H9 (cell line): ENCODE measurements around the gene SNX5. TPM values are rescaled to one million over a fixed set of nuclear protein-coding genes. Genes with fewer than 3 reads are reported as not detected.

Experiments used
- DNase-seq: peaks from one replicate; pipeline ENCODE4 v3.0.0-alpha.2; 2017
- H2AFZ ChIP-seq: one replicate; pipeline ENCODE4 v1.6.1; 2013; ENCODE audit warnings: mild to moderate bottlenecking, low read length, control low read depth, moderate library complexity
- H2AK5ac ChIP-seq: 2 replicates; pipeline ENCODE4 v1.6.1; 2013; ENCODE audit warnings: low read length, control low read depth, mixed read lengths; ENCODE audit not compliant: insufficient read length
- H2BK120ac ChIP-seq: one replicate; pipeline ENCODE4 v1.6.1; 2013; ENCODE audit warnings: low read depth, mild to moderate bottlenecking, low read length, control low read depth, inconsistent platforms; ENCODE audit not compliant: poor library complexity, severe bottlenecking
- H2BK12ac ChIP-seq: 2 replicates; pipeline ENCODE4 v1.6.1; 2013; ENCODE audit warnings: low read length, control low read depth, mixed read lengths, low read depth; ENCODE audit not compliant: insufficient read length
- H2BK15ac ChIP-seq: 2 replicates; pipeline ENCODE4 v1.6.1; 2013; ENCODE audit warnings: low read depth, low read length, control low read depth
- H2BK20ac ChIP-seq: one replicate; pipeline ENCODE4 v1.6.1; 2013; ENCODE audit warnings: low read depth, mild to moderate bottlenecking, low read length, control low read depth, inconsistent platforms; ENCODE audit not compliant: poor library complexity, severe bottlenecking
- H2BK5ac ChIP-seq: 2 replicates; pipeline ENCODE4 v1.6.1; 2013; ENCODE audit warnings: low read length, control low read depth, mixed read lengths; ENCODE audit not compliant: insufficient read length
- H3K14ac ChIP-seq: 2 replicates; pipeline ENCODE4 v1.6.1; 2013; ENCODE audit warnings: low read length, control low read depth; ENCODE audit not compliant: insufficient read depth
- H3K18ac ChIP-seq: 2 replicates; pipeline ENCODE4 v1.6.1; 2013; ENCODE audit warnings: low read depth, mild to moderate bottlenecking, mixed read lengths, low read length, control low read depth; ENCODE audit not compliant: insufficient read length
- H3K23ac ChIP-seq: 2 replicates; pipeline ENCODE4 v1.6.1; 2013; ENCODE audit warnings: low read length, control low read depth, mixed read lengths, low read depth; ENCODE audit not compliant: insufficient read length
- H3K23me2 ChIP-seq: 2 replicates; pipeline ENCODE4 v1.6.1; 2013; ENCODE audit warnings: low read depth, mild to moderate bottlenecking, mixed read lengths, low read length, control low read depth; ENCODE audit not compliant: insufficient read length, poor library complexity, severe bottlenecking
- H3K27ac ChIP-seq: 2 replicates; pipeline ENCODE4 v1.5.1; 2013; ENCODE audit warnings: low read length, control low read depth, mixed read lengths, low read depth; ENCODE audit not compliant: insufficient read length
- H3K27me3 ChIP-seq: 2 replicates; pipeline ENCODE4 v1.6.1; 2013; ENCODE audit warnings: low read length, control low read depth, inconsistent platforms; ENCODE audit not compliant: insufficient read depth
- H3K4ac ChIP-seq: 2 replicates; pipeline ENCODE4 v1.6.1; 2013; ENCODE audit warnings: low read depth, mild to moderate bottlenecking, control low read depth, inconsistent platforms, low read length, moderate library complexity
- H3K4me1 ChIP-seq: 2 replicates; pipeline ENCODE4 v1.6.1; 2013; ENCODE audit warnings: low read length, control low read depth, inconsistent platforms; ENCODE audit not compliant: insufficient read depth
- H3K4me2 ChIP-seq: 2 replicates; pipeline ENCODE4 v1.6.1; 2013; ENCODE audit warnings: low read length, control low read depth, mixed read lengths; ENCODE audit not compliant: insufficient read length, insufficient read depth
- H3K56ac ChIP-seq: 2 replicates; pipeline ENCODE4 v1.6.1; 2013; ENCODE audit warnings: low read depth, mild to moderate bottlenecking, mixed read lengths, low read length, control low read depth; ENCODE audit not compliant: insufficient read length
- H3K79me1 ChIP-seq: 2 replicates; pipeline ENCODE4 v1.6.1; 2013; ENCODE audit warnings: low read depth, mild to moderate bottlenecking, moderate library complexity, low read length, control low read depth, inconsistent platforms; ENCODE audit not compliant: insufficient read depth, poor library complexity, severe bottlenecking
- H3K79me2 ChIP-seq: 2 replicates; pipeline ENCODE4 v1.6.1; 2013; ENCODE audit warnings: low read length, control low read depth, inconsistent platforms; ENCODE audit not compliant: insufficient read depth
- H3K9ac ChIP-seq: 2 replicates; pipeline ENCODE4 v1.6.1; 2013; ENCODE audit warnings: low read length, control low read depth, mixed read lengths; ENCODE audit not compliant: insufficient read length; ENCODE audit errors: extremely low read depth
- H3K9me3 ChIP-seq: one replicate; pipeline ENCODE4 v1.6.1; 2013; ENCODE audit warnings: low read depth, low read length, inconsistent platforms; ENCODE audit not compliant: control insufficient read depth
- H3T11ph ChIP-seq: one replicate; pipeline ENCODE4 v1.6.1; 2013; ENCODE audit warnings: mild to moderate bottlenecking, low read length, control low read depth, inconsistent platforms
- H4K20me1 ChIP-seq: one replicate; pipeline ENCODE4 v1.6.1; 2013; ENCODE audit not compliant: control insufficient read depth, insufficient read length, insufficient read depth
- H4K5ac ChIP-seq: 2 replicates; pipeline ENCODE4 v1.6.1; 2013; ENCODE audit warnings: low read depth, mild to moderate bottlenecking, mixed read lengths, low read length, control low read depth; ENCODE audit not compliant: insufficient read length
- H4K8ac ChIP-seq: replicated peaks from 2 replicates; pipeline ENCODE4 v1.6.1; 2013; ENCODE audit warnings: low read length, control low read depth, mixed read lengths, low read depth; ENCODE audit not compliant: insufficient read length
- H4K91ac ChIP-seq: 2 replicates; pipeline ENCODE4 v1.6.1; 2013; ENCODE audit warnings: low read depth, mild to moderate bottlenecking, moderate library complexity, mixed read lengths, low read length, control low read depth; ENCODE audit not compliant: insufficient read length
- H3K27ac Mint-ChIP-seq, 3 experiments: 2 replicates in 2 of 3; 3 replicates in 1 of 3; pipeline ENCODE4 v1.8.0; 2020 to 2021; ENCODE audit warnings: mixed read lengths in 3 of 3, mild to moderate bottlenecking in 1 of 3, moderate library complexity in 1 of 3
- H3K27me3 Mint-ChIP-seq: 2 replicates; pipeline ENCODE4 v1.8.0; 2021; ENCODE audit warnings: low read depth, mild to moderate bottlenecking, moderate library complexity, mixed read lengths
- H3K36me3 Mint-ChIP-seq, 3 experiments: 2 replicates in 2 of 3; 3 replicates in 1 of 3; pipeline ENCODE4 v1.8.0; 2020 to 2021; ENCODE audit warnings: low read depth in 3 of 3, mixed read lengths in 3 of 3; ENCODE audit not compliant: insufficient read depth in 1 of 3
- H3K4me1 Mint-ChIP-seq, 2 experiments: 2 replicates each; pipeline ENCODE4 v1.8.0; 2020; ENCODE audit warnings: mixed read lengths in 2 of 2
- H3K4me3 Mint-ChIP-seq, 2 experiments: 2 replicates in 1 of 2; 3 replicates in 1 of 2; pipeline ENCODE4 v1.8.0; 2020 to 2021; ENCODE audit warnings: mild to moderate bottlenecking in 2 of 2, mixed read lengths in 2 of 2, moderate library complexity in 1 of 2
- H3K9me3 Mint-ChIP-seq, 2 experiments: 2 replicates in 1 of 2; 3 replicates in 1 of 2; pipeline ENCODE4 v1.8.0; 2020; ENCODE audit warnings: mild to moderate bottlenecking in 2 of 2, mixed read lengths in 2 of 2, moderate library complexity in 1 of 2
- CTCF ChIP-seq: fragments of 200-600 bp; sonication (generic); conservative IDR thresholded peaks from 3 replicates; pipeline ENCODE4 v1.8.0; 2021; ENCODE audit warnings: antibody characterized with exemption, mild to moderate bottlenecking
- WGBS: extraction: QIAGEN DNeasy Blood & Tissue Kit; methylation state at CpG from one replicate; pipeline ENCODE4 v1.1.7; 2013; ENCODE audit warnings: missing lambda C conversion rate, low lambda C conversion rate, mixed read lengths; ENCODE audit not compliant: insufficient read length; ENCODE audit errors: extremely low coverage; 5-methylcytosine and 5-hydroxymethylcytosine counted together
- total RNA-seq: library from RNA; stranded (reverse); gene quantifications from 2 replicates; pipeline ENCODE4 v1.2.1, GENCODE V29; 2021

Gene SNX5
- total RNA-seq, 1 experiment from 2014 or later = 194 TPM

GRCh38 chr20:17956099-17956685 lies 12.4 kb downstream of the SNX5 start:
- WGBS = no CpG with 5 or more reads among the region's 8 CpGs
- H3T11ph ChIP-seq = no peak overlapping the region
- H2BK5ac ChIP-seq = no peak overlapping the region
- H3K4me1 ChIP-seq = no peaks in the 10 kb centered on the region; the same call in 1 of the 2 replicates
- no peaks in the 10 kb centered on the region for H3K23me2 ChIP-seq
- no peak overlapping the region for H3K4me3 Mint-ChIP-seq
- no peaks in the 10 kb centered on the region for H3K27me3 Mint-ChIP-seq
- H3K56ac ChIP-seq = no peak overlapping the region
- H4K91ac ChIP-seq = no peak overlapping the region
- H3K4me2 ChIP-seq = no peak overlapping the region
- no peak overlapping the region for H2BK15ac ChIP-seq
- H2BK12ac ChIP-seq = no peak overlapping the region
- H4K8ac ChIP-seq = no peak overlapping the region
- peak overlapping the region in 2 of 3 experiments; percentile 62 to 87; a peak in 2 of 7 replicates for H3K27ac Mint-ChIP-seq
- peaks cover 57% of the 10 kb centered on the region for H3K79me2 ChIP-seq
- peaks cover 59 to 82% (median 72%) of the 10 kb centered on the region in 3 experiments for H3K36me3 Mint-ChIP-seq
- no peak overlapping the region for H3K27ac ChIP-seq
- H4K20me1 ChIP-seq = no peaks in the 10 kb centered on the region
- H3K27me3 ChIP-seq = no peaks in the 10 kb centered on the region
- no peaks in the 10 kb centered on the region for H3K9me3 ChIP-seq
- no peak overlapping the region for H3K14ac ChIP-seq
- H3K79me1 ChIP-seq = peaks cover 8% of the 10 kb centered on the region
- H3K18ac ChIP-seq = no peak overlapping the region
- no peak overlapping the region for H3K23ac ChIP-seq
- H3K4me1 Mint-ChIP-seq = peaks cover 32% of the 10 kb centered on the region in 2 experiments
- no peak for TF ChIP-seq CTCF
- no peak overlapping the region for H4K5ac ChIP-seq
- no peak overlapping the region for H3K9ac ChIP-seq
- no peaks in the 10 kb centered on the region for H3K9me3 Mint-ChIP-seq
- no peak overlapping the region for H2AK5ac ChIP-seq
- no peak overlapping the region for H2BK120ac ChIP-seq
- no peak overlapping the region for H3K4ac ChIP-seq
- no peak overlapping the region for H2AFZ ChIP-seq
- no peak for DNase-seq
- H2BK20ac ChIP-seq = no peak overlapping the region
